Measurements from ENCODE around the gene CIAO1. TPM values are rescaled to one million over a fixed set of nuclear protein-coding genes. Genes with fewer than 3 reads are reported as not detected.

CIAO1 gene
- total RNA-seq, 1 experiment from 2014 or later: 82.8 TPM

DNA sequence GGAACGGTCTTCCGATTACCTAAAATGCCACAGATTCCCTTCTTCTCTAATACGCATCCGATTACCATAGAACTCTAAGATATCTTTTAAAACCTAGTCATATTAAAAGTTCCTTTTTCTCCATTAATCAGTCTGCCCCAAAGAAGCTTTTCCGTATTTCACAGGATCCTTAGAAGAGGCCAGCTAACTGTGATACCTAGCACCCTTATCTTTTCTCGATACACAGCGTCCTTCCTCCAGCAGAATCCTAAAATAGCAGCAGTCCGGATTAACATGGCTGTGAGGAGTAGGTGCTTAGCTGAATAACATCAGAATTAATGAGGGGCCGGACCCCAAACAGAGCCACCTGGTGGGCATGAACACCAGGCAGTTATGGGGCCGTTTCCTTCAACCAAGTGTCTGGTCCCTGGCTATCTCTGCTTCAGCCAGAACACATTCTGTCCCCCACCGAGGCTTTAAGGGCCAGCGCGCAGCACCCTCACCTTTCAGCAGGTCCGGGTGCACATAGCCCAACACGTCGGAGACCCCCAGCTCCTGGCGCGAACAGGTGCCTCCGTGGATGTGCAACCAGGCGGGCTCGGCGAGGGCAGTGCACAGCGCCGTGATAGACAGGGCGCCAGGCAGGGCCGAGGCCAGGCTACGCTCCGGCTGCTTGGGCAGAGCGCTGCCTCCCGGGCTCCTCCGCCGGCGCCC is 1.2 kb upstream of the CIAO1 start:
- H3K27ac Mint-ChIP-seq: peak overlapping the region; percentile 60
- no peaks in the 10 kb centered on the region for H3K27me3 Mint-ChIP-seq (ENCODE audit: low read depth)
- no peak for ATAC-seq

DNA sequence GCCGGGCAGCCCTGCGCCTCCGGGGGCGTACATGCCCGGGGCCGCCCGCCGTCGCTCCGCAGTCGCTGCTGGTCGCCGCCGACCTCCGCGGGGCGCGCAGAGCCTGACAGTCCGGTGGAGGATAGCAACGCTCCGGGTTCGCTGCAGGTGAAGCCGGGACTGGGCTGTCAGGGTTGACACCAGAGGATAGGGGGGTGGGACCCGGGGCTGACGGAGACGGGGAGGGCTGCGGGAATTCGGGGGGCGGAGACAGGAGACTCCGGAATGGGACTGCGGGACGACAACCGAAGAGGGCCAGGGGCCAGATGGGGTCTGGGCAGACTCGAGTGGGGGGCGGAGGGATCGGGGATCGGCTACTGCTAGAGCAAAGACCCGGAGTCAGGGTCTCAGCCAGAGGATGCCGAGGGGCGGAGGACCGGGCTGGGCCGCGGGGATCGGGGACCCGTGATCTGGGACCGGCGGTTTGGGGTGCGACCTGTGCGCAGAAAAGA is 631 bp upstream of the CIAO1 start:
- Mint-ChIP-seq H3K4me1 (peaks cover 27% of the 10 kb centered on the region), H3K27ac (no peak overlapping the region), H3K27me3 (ENCODE audit: low read depth) (no peaks in the 10 kb centered on the region), H3K4me3 (peak overlapping the region; percentile 100), H3K36me3 (peaks cover 22% of the 10 kb centered on the region), H3K9me3 (no peaks in the 10 kb centered on the region)
- CTCF ChIA-PET: interaction anchor here (1.0 kb wide), 1 partner anchor 69 kb away, joined by 4 read pairs; no protein-coding TSS in a partner anchor
- ATAC-seq (peak; percentile 9), DNase-seq (ENCODE audit: low spot score) (peak; percentile 57)
- POLR2A ChIA-PET: no interaction called here
- TF ChIP-seq NR1H2 (CRISPR knock-in tag; IDR thresholded peaks at IDR 0.05) (no peak), SOX15 (CRISPR knock-in tag; IDR thresholded peaks at IDR 0.05) (no peak), ZNF317 (CRISPR knock-in tag; IDR thresholded peaks at IDR 0.05; ENCODE audit: borderline replicate concordance, low read depth) (no peak)
- TF ChIP-seq, protein P1, sequence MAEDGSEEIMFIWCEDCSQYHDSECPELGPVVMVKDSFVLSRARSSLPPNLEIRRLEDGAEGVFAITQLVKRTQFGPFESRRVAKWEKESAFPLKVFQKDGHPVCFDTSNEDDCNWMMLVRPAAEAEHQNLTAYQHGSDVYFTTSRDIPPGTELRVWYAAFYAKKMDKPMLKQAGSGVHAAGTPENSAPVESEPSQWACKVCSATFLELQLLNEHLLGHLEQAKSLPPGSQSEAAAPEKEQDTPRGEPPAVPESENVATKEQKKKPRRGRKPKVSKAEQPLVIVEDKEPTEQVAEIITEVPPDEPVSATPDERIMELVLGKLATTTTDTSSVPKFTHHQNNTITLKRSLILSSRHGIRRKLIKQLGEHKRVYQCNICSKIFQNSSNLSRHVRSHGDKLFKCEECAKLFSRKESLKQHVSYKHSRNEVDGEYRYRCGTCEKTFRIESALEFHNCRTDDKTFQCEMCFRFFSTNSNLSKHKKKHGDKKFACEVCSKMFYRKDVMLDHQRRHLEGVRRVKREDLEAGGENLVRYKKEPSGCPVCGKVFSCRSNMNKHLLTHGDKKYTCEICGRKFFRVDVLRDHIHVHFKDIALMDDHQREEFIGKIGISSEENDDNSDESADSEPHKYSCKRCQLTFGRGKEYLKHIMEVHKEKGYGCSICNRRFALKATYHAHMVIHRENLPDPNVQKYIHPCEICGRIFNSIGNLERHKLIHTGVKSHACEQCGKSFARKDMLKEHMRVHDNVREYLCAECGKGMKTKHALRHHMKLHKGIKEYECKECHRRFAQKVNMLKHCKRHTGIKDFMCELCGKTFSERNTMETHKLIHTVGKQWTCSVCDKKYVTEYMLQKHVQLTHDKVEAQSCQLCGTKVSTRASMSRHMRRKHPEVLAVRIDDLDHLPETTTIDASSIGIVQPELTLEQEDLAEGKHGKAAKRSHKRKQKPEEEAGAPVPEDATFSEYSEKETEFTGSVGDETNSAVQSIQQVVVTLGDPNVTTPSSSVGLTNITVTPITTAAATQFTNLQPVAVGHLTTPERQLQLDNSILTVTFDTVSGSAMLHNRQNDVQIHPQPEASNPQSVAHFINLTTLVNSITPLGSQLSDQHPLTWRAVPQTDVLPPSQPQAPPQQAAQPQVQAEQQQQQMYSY (CRISPR knock-in tag; IDR thresholded peaks at IDR 0.05): peak; percentile 95

More for the DNA sequence above, 1.2 kb upstream of the CIAO1 start:
- no peak for TF ChIP-seq EMX1 (CRISPR knock-in tag; IDR thresholded peaks at IDR 0.05)
- no peak for TF ChIP-seq ATF1 (CRISPR knock-in tag; IDR thresholded peaks at IDR 0.05)
- no peak for TF ChIP-seq USF2 (CRISPR knock-in tag; IDR thresholded peaks at IDR 0.05)
- no peak for TF ChIP-seq STAT6 (CRISPR knock-in tag; conservative IDR thresholded peaks at IDR 0.05; ENCODE audit: low read depth)
- no peak for TF ChIP-seq E2F5 (CRISPR knock-in tag; IDR thresholded peaks at IDR 0.05)
- DNase-seq (ENCODE audit: low spot score): no peak
- H3K36me3 Mint-ChIP-seq: peaks cover 22% of the 10 kb centered on the region
- ChIA-PET CTCF (interaction anchor here (0.8 to 1.0 kb wide), 4 partner anchors 51 to 126 kb away, joined by 3 to 4 read pairs (median 4); partner anchors contain the start of genes ASTL and STARD7), POLR2A (no interaction called here)
- peaks cover 32% of the 10 kb centered on the region for H3K4me1 Mint-ChIP-seq
- H3K4me3 Mint-ChIP-seq: peak overlapping the region; percentile 69
- no peaks in the 10 kb centered on the region for H3K9me3 Mint-ChIP-seq

GRCh38 chr2:96267159-96267971 is 1.3 kb downstream of the CIAO1 start:
- H3K27ac Mint-ChIP-seq: peak overlapping the region; percentile 68; the same call in 1 of the 2 replicates
- peak; percentile 10; the same call in 1 of the 2 replicates for ATAC-seq
- no peaks in the 10 kb centered on the region for H3K27me3 Mint-ChIP-seq (ENCODE audit: low read depth)
- DNase-seq (ENCODE audit: low spot score): peak; percentile 64
- CTCF ChIA-PET: interaction anchor here (0.6 to 1.8 kb wide), 15 partner anchors 17 to 1394 kb away, joined by 3 to 10 read pairs (median 6); partner anchors contain the start of genes ASTL and SNRNP200
- peaks cover 37% of the 10 kb centered on the region for H3K36me3 Mint-ChIP-seq
- POLR2A ChIA-PET: interaction anchor here (0.7 kb wide), 2 partner anchors 12 to 59 kb away, joined by 3 to 8 read pairs; partner anchors contain the start of gene STARD7
- H3K4me3 Mint-ChIP-seq: peak overlapping the region; percentile 100
- peak; percentile 28; the same call in 1 of the 2 replicates for TF ChIP-seq GABPB1 (CRISPR knock-in tag; IDR thresholded peaks at IDR 0.05)
- TF ChIP-seq, protein P2, sequence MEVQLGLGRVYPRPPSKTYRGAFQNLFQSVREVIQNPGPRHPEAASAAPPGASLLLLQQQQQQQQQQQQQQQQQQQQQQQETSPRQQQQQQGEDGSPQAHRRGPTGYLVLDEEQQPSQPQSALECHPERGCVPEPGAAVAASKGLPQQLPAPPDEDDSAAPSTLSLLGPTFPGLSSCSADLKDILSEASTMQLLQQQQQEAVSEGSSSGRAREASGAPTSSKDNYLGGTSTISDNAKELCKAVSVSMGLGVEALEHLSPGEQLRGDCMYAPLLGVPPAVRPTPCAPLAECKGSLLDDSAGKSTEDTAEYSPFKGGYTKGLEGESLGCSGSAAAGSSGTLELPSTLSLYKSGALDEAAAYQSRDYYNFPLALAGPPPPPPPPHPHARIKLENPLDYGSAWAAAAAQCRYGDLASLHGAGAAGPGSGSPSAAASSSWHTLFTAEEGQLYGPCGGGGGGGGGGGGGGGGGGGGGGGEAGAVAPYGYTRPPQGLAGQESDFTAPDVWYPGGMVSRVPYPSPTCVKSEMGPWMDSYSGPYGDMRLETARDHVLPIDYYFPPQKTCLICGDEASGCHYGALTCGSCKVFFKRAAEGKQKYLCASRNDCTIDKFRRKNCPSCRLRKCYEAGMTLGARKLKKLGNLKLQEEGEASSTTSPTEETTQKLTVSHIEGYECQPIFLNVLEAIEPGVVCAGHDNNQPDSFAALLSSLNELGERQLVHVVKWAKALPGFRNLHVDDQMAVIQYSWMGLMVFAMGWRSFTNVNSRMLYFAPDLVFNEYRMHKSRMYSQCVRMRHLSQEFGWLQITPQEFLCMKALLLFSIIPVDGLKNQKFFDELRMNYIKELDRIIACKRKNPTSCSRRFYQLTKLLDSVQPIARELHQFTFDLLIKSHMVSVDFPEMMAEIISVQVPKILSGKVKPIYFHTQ (CRISPR knock-in tag; IDR thresholded peaks at IDR 0.05): no peak
- no peaks in the 10 kb centered on the region for H3K9me3 Mint-ChIP-seq
- H3K4me1 Mint-ChIP-seq: peaks cover 16% of the 10 kb centered on the region

Measured in WTC11 (cell line).